Stimulated activated CD8-positive, alpha-beta memory T cell treated with anti-CD3 and anti-CD28 coated beads, Interleukin-15, amount 100 ng/mL, for 1 hour (primary cell): Measurements from ENCODE around the gene SPEF2.
A peak's percentile ranks its signal among the peaks of the same experiment; 100 is the strongest.
"Not testable (repeated sequence)": the region's sequence is repeated elsewhere in the genome, so short reads cannot be mapped to it uniquely, and the experiment has no call there.

Experiments used
- DNase-seq: peaks from one replicate; pipeline ENCODE4 v3.0.0-alpha.2; 2020; ENCODE audit warnings: low read depth

The SPEF2 gene

GRCh38 chr5:35854248-35854647 lies 236.6 kb downstream of the SPEF2 start:
- DNase-seq, result peak; percentile 44

GRCh38 chr5:35855187-35855586 lies 237.5 kb downstream of the SPEF2 start:
- DNase-seq, result no peak

- not testable (repeated sequence) for DNase-seq
These were observed 238.6 kb downstream of the SPEF2 start for GRCh38 chr5:35856186-35856764.

- no peak for DNase-seq
These were observed 239.2 kb downstream of the SPEF2 start, which contains the start of gene IL7R for GRCh38 chr5:35856765-35857351. Gene IL7R (plus strand): TSS chr5:35856891. CDS start chr5:35856978, 87 bp downstream.

- DNase-seq, result no peak
These were observed 240.0 kb downstream of the SPEF2 start for GRCh38 chr5:35857606-35858205.

GRCh38 chr5:35859101-35859661 lies 241.5 kb downstream of the SPEF2 start:
- no peak for DNase-seq

GRCh38 chr5:35860686-35861085 lies 243.0 kb downstream of the SPEF2 start:
- no peak for DNase-seq

GRCh38 chr5:35861718-35862117 lies 244.1 kb downstream of the SPEF2 start:
- no peak for DNase-seq

- no peak for DNase-seq
These were observed 244.5 kb downstream of the SPEF2 start for GRCh38 chr5:35862126-35862525.

- no peak for DNase-seq
These were observed 245.5 kb downstream of the SPEF2 start for GRCh38 chr5:35863159-35863558.
